WTC11 (cell line): ENCODE results near the gene KCTD16.

ENCODE experiments used
- CTCF ChIP-seq: fragments of 200-600 bp; IDR thresholded peaks from 2 replicates; pipeline ENCODE4 v1.8.0; 2022; ENCODE audit warnings: antibody characterized with exemption
- USF1 ChIP-seq: sonication (generic); formaldehyde crosslinking; IDR thresholded peaks from 2 replicates; pipeline ENCODE4 v1.8.0; 2022; ENCODE audit warnings: mild to moderate bottlenecking, missing genetic modification reagents
- ZNF138 ChIP-seq: sonication (generic); formaldehyde crosslinking; conservative IDR thresholded peaks from 2 replicates; pipeline ENCODE4 v1.8.1; 2022; ENCODE audit warnings: mild to moderate bottlenecking, moderate library complexity, missing genetic modification reagents

- TF ChIP-seq CTCF (no peak), USF1 (no peak), ZNF138 (no peak)
These were observed 215.6 kb downstream of the KCTD16 start for GRCh38 chr5:144386315-144386714.
